ENCODE results near the gene PFN1.

Gene PFN1

DNA sequence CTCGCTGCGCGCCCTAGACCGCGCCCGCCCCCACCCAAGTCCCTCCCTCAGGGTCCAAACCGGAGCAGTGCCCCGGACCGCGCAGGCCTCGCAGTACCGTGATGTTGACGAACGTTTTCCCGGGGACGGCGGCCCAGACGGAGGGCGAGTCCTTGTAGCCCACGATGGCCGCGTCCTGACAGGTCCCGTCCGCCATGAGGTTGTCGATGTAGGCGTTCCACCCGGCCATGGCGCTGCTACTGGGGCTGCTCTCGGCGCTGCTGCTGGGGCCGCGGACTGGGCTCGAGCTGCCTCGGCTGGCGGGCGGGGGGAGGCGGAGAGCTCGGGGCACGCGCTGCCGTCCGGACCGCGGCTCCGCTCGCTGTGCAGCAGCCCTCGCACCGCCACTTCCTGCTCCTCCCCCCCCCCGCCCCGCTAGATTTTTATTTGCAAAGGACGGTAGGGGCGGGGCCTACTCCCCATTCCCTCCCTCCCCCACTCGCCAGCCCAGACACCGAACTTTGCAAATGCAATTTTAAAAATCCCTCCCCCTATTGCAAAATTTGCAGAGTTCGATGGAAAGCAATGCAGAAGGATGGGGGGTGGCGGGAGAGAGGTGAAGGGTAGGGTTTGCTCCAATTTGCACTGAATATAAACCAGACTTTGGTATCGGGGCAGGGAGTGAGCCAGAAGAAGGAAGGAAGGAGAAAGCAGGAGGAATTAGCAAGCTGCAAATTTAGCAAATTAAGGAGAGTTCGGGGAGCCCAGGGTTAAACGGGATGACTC, at the start of gene PFN1:
PFN1 (minus strand) TSS at position 365 of the 765 bp plus-strand sequence; CDS start at position 229, 136 bp downstream.
- DNase-seq (ENCODE audit: low spot score), result peak; percentile 89
- peak; percentile 11 for ATAC-seq (ENCODE audit: low read depth)
- H3K9me3 ChIP-seq (ENCODE audit: severe bottlenecking), result no peaks in the 10 kb centered on the region
- peak within 1 kb of the TSS; percentile 99 for H3K27ac ChIP-seq (ENCODE audit: poor library complexity, severe bottlenecking)
- peaks cover 26% of the 10 kb centered on the region for H3K4me1 ChIP-seq (ENCODE audit: insufficient read depth, poor library complexity, severe bottlenecking)
- TF ChIP-seq, protein P1, sequence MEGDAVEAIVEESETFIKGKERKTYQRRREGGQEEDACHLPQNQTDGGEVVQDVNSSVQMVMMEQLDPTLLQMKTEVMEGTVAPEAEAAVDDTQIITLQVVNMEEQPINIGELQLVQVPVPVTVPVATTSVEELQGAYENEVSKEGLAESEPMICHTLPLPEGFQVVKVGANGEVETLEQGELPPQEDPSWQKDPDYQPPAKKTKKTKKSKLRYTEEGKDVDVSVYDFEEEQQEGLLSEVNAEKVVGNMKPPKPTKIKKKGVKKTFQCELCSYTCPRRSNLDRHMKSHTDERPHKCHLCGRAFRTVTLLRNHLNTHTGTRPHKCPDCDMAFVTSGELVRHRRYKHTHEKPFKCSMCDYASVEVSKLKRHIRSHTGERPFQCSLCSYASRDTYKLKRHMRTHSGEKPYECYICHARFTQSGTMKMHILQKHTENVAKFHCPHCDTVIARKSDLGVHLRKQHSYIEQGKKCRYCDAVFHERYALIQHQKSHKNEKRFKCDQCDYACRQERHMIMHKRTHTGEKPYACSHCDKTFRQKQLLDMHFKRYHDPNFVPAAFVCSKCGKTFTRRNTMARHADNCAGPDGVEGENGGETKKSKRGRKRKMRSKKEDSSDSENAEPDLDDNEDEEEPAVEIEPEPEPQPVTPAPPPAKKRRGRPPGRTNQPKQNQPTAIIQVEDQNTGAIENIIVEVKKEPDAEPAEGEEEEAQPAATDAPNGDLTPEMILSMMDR (IDR thresholded peaks at IDR 0.05; ENCODE audit: poor library complexity, severe bottlenecking), result no peak
- H3K36me3 ChIP-seq (ENCODE audit: low read depth), result peaks cover 43% of the 10 kb centered on the region
- H3K27me3 ChIP-seq (ENCODE audit: insufficient read depth, poor library complexity, severe bottlenecking), result no peaks in the 10 kb centered on the region
- H3K4me3 ChIP-seq (ENCODE audit: severe bottlenecking), result peak within 1 kb of the TSS; percentile 88

GRCh38 chr17:4997302-4998026, 49.1 kb upstream of the PFN1 start, which contains the start of the genes INCA1 and KIF1C:
TSS of gene INCA1 (minus strand) at chr17:4997522. CDS start at chr17:4994437, 3,085 bp downstream.
TSS of gene KIF1C (plus strand) at chr17:4997950. CDS start at chr17:5000247, 2,297 bp downstream.
- TF ChIP-seq, protein P1 (IDR thresholded peaks at IDR 0.05; ENCODE audit: poor library complexity, severe bottlenecking), result no peak
- peak within 1 kb of the TSS; percentile 65 for H3K27ac ChIP-seq (ENCODE audit: poor library complexity, severe bottlenecking)
- peak; percentile 90 for DNase-seq (ENCODE audit: low spot score)

DNA sequence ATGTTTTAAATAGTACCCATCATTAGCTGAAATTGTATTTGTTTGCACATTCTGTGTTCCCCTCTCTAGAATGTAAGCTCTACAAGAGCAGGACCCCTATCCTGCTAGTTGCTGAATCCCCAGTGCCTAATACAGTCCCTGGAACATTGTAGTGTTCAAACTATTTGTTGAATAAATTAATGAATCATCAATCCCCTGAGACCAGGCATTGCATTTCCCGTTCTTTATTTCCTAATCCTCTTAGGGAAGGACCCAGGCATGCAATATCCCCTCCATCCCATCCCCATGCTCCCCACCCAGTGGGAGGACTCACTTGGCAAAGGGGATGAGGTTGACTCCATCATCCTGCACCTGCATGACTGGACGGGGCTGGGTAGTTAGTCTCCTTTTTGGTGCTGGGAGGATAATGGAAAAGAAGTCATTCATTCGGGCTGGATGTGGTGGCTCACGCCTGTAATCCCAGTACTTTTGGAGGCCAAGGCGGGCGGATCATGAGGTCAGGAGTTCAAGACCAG, 45.8 kb upstream of the PFN1 start:
- DNase-seq (ENCODE audit: low spot score) (no peak), ATAC-seq (ENCODE audit: low read depth) (no peak)
- Histone ChIP-seq H3K4me1 (ENCODE audit: insufficient read depth, poor library complexity, severe bottlenecking) (no peaks in the 10 kb centered on the region), H3K9me3 (ENCODE audit: severe bottlenecking) (no peaks in the 10 kb centered on the region), H3K27me3 (ENCODE audit: insufficient read depth, poor library complexity, severe bottlenecking) (no peaks in the 10 kb centered on the region), H3K4me3 (ENCODE audit: severe bottlenecking) (no peak overlapping the region), H3K27ac (ENCODE audit: poor library complexity, severe bottlenecking) (no peak overlapping the region), H3K36me3 (ENCODE audit: low read depth) (peaks cover 3% of the 10 kb centered on the region; the same call in 1 of the 2 replicates)
- TF ChIP-seq, protein P1 (IDR thresholded peaks at IDR 0.05; ENCODE audit: poor library complexity, severe bottlenecking), result no peak

More at GRCh38 chr17:4997302-4998026, 49.1 kb upstream of the PFN1 start, which contains the start of the genes INCA1 and KIF1C:
- peak; percentile 89 for ATAC-seq (ENCODE audit: low read depth)
- Histone ChIP-seq H3K4me3 (ENCODE audit: severe bottlenecking) (peak within 1 kb of the TSS; percentile 87), H3K4me1 (ENCODE audit: insufficient read depth, poor library complexity, severe bottlenecking) (peaks cover 3% of the 10 kb centered on the region), H3K27me3 (ENCODE audit: insufficient read depth, poor library complexity, severe bottlenecking) (no peaks in the 10 kb centered on the region), H3K36me3 (ENCODE audit: low read depth) (peaks cover 33% of the 10 kb centered on the region), H3K9me3 (ENCODE audit: severe bottlenecking) (no peaks in the 10 kb centered on the region)

DNA sequence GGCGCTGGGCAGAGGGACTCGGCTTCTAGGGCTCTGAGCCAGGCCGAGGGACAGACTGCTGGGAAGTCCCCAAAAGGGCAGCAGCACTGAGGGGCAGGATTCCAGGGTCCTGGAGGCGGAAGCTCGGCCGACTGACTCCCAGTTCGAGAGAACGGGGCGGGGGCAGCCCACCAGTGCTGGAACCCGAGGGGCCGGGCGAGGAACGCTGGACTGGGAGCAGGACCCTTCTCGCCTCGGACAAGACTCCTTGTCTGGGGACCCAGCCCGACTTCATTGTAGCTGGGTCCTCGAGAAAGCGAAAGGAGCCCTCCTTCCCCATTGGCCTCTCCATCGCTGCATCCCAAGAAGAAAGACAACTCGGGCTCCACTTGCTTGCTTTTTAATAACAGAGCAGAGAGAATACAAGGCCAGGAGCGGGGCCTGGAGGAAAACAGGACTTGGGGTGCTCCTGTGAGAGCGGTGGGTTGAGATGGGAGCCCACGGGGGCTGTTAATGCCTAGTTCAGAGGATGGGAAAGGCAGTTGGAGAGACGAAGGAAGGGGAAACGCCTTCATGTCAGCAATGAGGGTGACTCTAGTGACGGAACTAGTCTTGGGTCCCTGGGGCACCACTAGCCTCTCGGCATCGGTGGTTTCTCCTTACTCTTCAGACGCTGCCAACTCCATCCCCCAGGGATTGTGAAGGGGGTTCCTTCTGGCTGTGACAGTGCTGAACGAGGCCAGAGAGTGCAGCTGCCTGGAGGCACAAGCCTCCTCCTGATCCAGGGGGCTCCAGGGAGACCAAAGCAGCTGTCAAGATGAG, 39.6 kb upstream of the PFN1 start:
- no peaks in the 10 kb centered on the region for H3K27me3 ChIP-seq (ENCODE audit: insufficient read depth, poor library complexity, severe bottlenecking)
- no peaks in the 10 kb centered on the region for H3K9me3 ChIP-seq (ENCODE audit: severe bottlenecking)
- H3K4me1 ChIP-seq (ENCODE audit: insufficient read depth, poor library complexity, severe bottlenecking), result peaks cover 2% of the 10 kb centered on the region
- peaks cover 23% of the 10 kb centered on the region for H3K36me3 ChIP-seq (ENCODE audit: low read depth)
- DNase-seq (ENCODE audit: low spot score), result no peak
- TF ChIP-seq, protein P1 (IDR thresholded peaks at IDR 0.05; ENCODE audit: poor library complexity, severe bottlenecking), result no peak
- H3K27ac ChIP-seq (ENCODE audit: poor library complexity, severe bottlenecking), result peak overlapping the region; percentile 72
- peak overlapping the region; percentile 77 for H3K4me3 ChIP-seq (ENCODE audit: severe bottlenecking)
- peak; percentile 2 for ATAC-seq (ENCODE audit: low read depth)
